GM12873 (cell line): ENCODE data around the gene TTC9.

Experiments used
- CTCF ChIP-seq: IDR thresholded peaks from 2 replicates; pipeline ENCODE4 v1.5.1; 2012; ENCODE audit warnings: low read depth, mild to moderate bottlenecking, moderate library complexity, low read length, control low read depth; ENCODE audit not compliant: insufficient read depth; ENCODE audit errors: missing control alignments

Gene TTC9

GRCh38 chr14:70713096-70713495 lies 71.4 kb downstream of the TTC9 start:
- no peak for TF ChIP-seq CTCF

- no peak for TF ChIP-seq CTCF
Measured at GRCh38 chr14:70713511-70713916, 71.8 kb downstream of the TTC9 start.

- TF ChIP-seq CTCF: peak; percentile 52
Measured at GRCh38 chr14:70714055-70714550, 72.4 kb downstream of the TTC9 start.

- TF ChIP-seq CTCF: no peak
Measured at GRCh38 chr14:70716483-70716882, 74.8 kb downstream of the TTC9 start.

- no peak for TF ChIP-seq CTCF
Measured at GRCh38 chr14:70716958-70717357, 75.2 kb downstream of the TTC9 start.

GRCh38 chr14:70718383-70719118 lies 76.8 kb downstream of the TTC9 start:
- no peak for TF ChIP-seq CTCF

- TF ChIP-seq CTCF: no peak
Measured at GRCh38 chr14:70721542-70721941, 79.8 kb downstream of the TTC9 start.
